ENCODE data around the gene DEF6. TPM values are rescaled to one million over a fixed set of nuclear protein-coding genes. Genes with fewer than 3 reads are reported as not detected.

Gene DEF6
- polyA plus RNA-seq, 1 of the 3 experiments (the other 2 are of a cell fraction): 0.13 TPM

GRCh38 chr6:35273822-35274559 is 23.6 kb upstream of the DEF6 start:
- peaks cover 8% of the 10 kb centered on the region for H3F3A ChIP-seq (replicated peaks; ENCODE audit: insufficient read depth)
- TF ChIP-seq EZH2phosphoT487 (IDR thresholded peaks at IDR 0.05; ENCODE audit: borderline replicate concordance, low read depth) (no peak), PBX3 (IDR thresholded peaks at IDR 0.05) (no peak), NFIC (IDR thresholded peaks at IDR 0.05; ENCODE audit: borderline replicate concordance) (no peak), NRF1 (IDR thresholded peaks at IDR 0.05; ENCODE audit: low read depth, low read length) (no peak), TAF1 (IDR thresholded peaks at IDR 0.05; ENCODE audit: borderline replicate concordance, low read depth, low read length) (no peak), MXI1 (IDR thresholded peaks at IDR 0.05; ENCODE audit: low read depth, low read length) (no peak), IRF3 (IDR thresholded peaks at IDR 0.05; ENCODE audit: low read depth, low read length) (no peak), EP300 (IDR thresholded peaks at IDR 0.05; ENCODE audit: borderline replicate concordance in 1 of 2, low read depth in 1 of 2, low read length in 1 of 2) (no peak), USF1 (IDR thresholded peaks at IDR 0.05; ENCODE audit: borderline replicate concordance, low read depth) (no peak), FOXM1 (IDR thresholded peaks at IDR 0.05; ENCODE audit: low read depth) (no peak), GATA2 (CRISPR knock-in tag; IDR thresholded peaks at IDR 0.05) (no peak), RCOR1 (IDR thresholded peaks at IDR 0.05; ENCODE audit: low read length) (no peak), CHD2 (IDR thresholded peaks at IDR 0.05; ENCODE audit: low read length, partially characterized antibody) (no peak), FOXJ3 (CRISPR knock-in tag; IDR thresholded peaks at IDR 0.05) (no peak), TEAD4 (IDR thresholded peaks at IDR 0.05; ENCODE audit: borderline replicate concordance, insufficient read depth) (no peak), RAD21 (IDR thresholded peaks at IDR 0.05; ENCODE audit: low read length) (no peak), GABPA (IDR thresholded peaks at IDR 0.05; ENCODE audit: low read depth) (no peak)
- H3K4me1 ChIP-seq (ENCODE audit: control insufficient read depth in 1 of 2, insufficient read depth in 2 of 2, low read depth in 1 of 2, low read length in 1 of 2): no peaks in the 10 kb centered on the region
- no peak overlapping the region for H3K9ac ChIP-seq
- no peaks in the 10 kb centered on the region for H4K20me1 ChIP-seq (ENCODE audit: insufficient read depth)
- H3K9me3 ChIP-seq: no peaks in the 10 kb centered on the region
- H3K79me2 ChIP-seq (ENCODE audit: insufficient read depth): no peaks in the 10 kb centered on the region; the same call in 1 of the 2 replicates
- ChIA-PET POLR2A (interaction anchor here (0.6 kb wide), 1 partner anchor 15 kb away, joined by 4 read pairs; the partner anchor contains the start of gene ZNF76), CTCF (interaction anchor here (0.7 kb wide), 1 partner anchor 89 kb away, joined by 3 read pairs; no protein-coding TSS in a partner anchor)
- H3K9me2 ChIP-seq: no peaks in the 10 kb centered on the region
- no peak overlapping the region for H3K27ac ChIP-seq (ENCODE audit: low read depth in 2 of 2, low read length in 1 of 2)
- WGBS (ENCODE audit: low lambda C conversion rate): 93% methylated on average over 4 of the region's 4 CpGs
- DNase-seq: no peak
- H2AFZ ChIP-seq (ENCODE audit: low read depth): no peak overlapping the region
- peaks cover 0 to 6% of the 10 kb centered on the region in 2 experiments for H3K36me3 ChIP-seq (replicated peaks in 1 of 2; ENCODE audit: control insufficient read depth in 1 of 2, insufficient read depth in 2 of 2, low read length in 1 of 2)
- H3K4me3 ChIP-seq (ENCODE audit: low read depth in 2 of 2, low read length in 1 of 2): no peak overlapping the region
- no peak overlapping the region for H3K4me2 ChIP-seq
- no peaks in the 10 kb centered on the region for H3K27me3 ChIP-seq (ENCODE audit: insufficient read depth)
